SK-N-SH treated with all-trans-retinoic acid at 6 μM for 48 hours (cell line): ENCODE measurements around the gene SCIMP.
"Not testable (repeated sequence)": the region's sequence is repeated elsewhere in the genome, so short reads cannot be mapped to it uniquely, and the experiment has no call there.

Source experiments
- ATAC-seq: fragments of 200-7000 bp; cut with Tn5 transposase; 3 replicates; pipeline ENCODE4 v1.9.1; 2020; ENCODE audit warnings: mild to moderate bottlenecking, moderate library complexity
- ARNTL ChIP-seq: fragments of 450-650 bp; formaldehyde crosslinking; IDR thresholded peaks from 2 replicates; pipeline ENCODE4 v1.5.0; 2020; ENCODE audit warnings: low read depth, mild to moderate bottlenecking, moderate library complexity, borderline replicate concordance
- BACH2 ChIP-seq: fragments of 250-450 bp; sonication (Bioruptor Pico); IDR thresholded peaks from 2 replicates; pipeline ENCODE4 v1.9.0; 2021; ENCODE audit warnings: mild to moderate bottlenecking, borderline replicate concordance
- CREB5 ChIP-seq: fragments of 250-450 bp; sonication (Bioruptor Pico); IDR thresholded peaks from 2 replicates; pipeline ENCODE4 v1.5.1; 2020; ENCODE audit warnings: low read depth, mild to moderate bottlenecking, moderate library complexity
- CSDC2 ChIP-seq: fragments of 250-450 bp; sonication (Bioruptor Pico); IDR thresholded peaks from 2 replicates; pipeline ENCODE4 v1.5.0; 2020; ENCODE audit warnings: mild to moderate bottlenecking, moderate library complexity
- CSRNP3 ChIP-seq: fragments of 250-450 bp; sonication (Bioruptor Pico); IDR thresholded peaks from 2 replicates; pipeline ENCODE4 v1.5.1; 2021; ENCODE audit warnings: mild to moderate bottlenecking, moderate library complexity
- ESRRG ChIP-seq: fragments of 250-450 bp; sonication (Bioruptor Pico); IDR thresholded peaks from 2 replicates; pipeline ENCODE4 v1.6.1; 2021; ENCODE audit warnings: mild to moderate bottlenecking
- GLIS3 ChIP-seq: fragments of 250-450 bp; sonication (Bioruptor Pico); IDR thresholded peaks from 2 replicates; pipeline ENCODE4 v1.5.0; 2020; ENCODE audit warnings: mild to moderate bottlenecking, moderate library complexity
- ISL1 ChIP-seq: fragments of 250-450 bp; sonication (Bioruptor Pico); IDR thresholded peaks from 2 replicates; pipeline ENCODE4 v2.1.2; 2022; ENCODE audit warnings: mild to moderate bottlenecking, moderate library complexity
- OSR1 ChIP-seq: fragments of 250-450 bp; sonication (Bioruptor Pico); IDR thresholded peaks from 2 replicates; pipeline ENCODE4 v1.8.0; 2022; ENCODE audit warnings: moderate library complexity, mild to moderate bottlenecking, inconsistent platforms
- PATZ1 ChIP-seq: fragments of 250-450 bp; sonication (Bioruptor Pico); IDR thresholded peaks from 2 replicates; pipeline ENCODE4 v1.8.0; 2020; ENCODE audit warnings: mild to moderate bottlenecking, moderate library complexity, borderline replicate concordance
- POU6F1 ChIP-seq: fragments of 250-450 bp; sonication (Bioruptor Pico); IDR thresholded peaks from 2 replicates; pipeline ENCODE4 v1.8.0; 2021; ENCODE audit warnings: low read depth, mild to moderate bottlenecking, moderate library complexity, borderline replicate concordance
- PPARA ChIP-seq: fragments of 250-450 bp; sonication (Bioruptor Pico); IDR thresholded peaks from 2 replicates; pipeline ENCODE4 v1.5.0; 2020; ENCODE audit warnings: mild to moderate bottlenecking, borderline replicate concordance
- SNAI2 ChIP-seq: fragments of 250-450 bp; sonication (Bioruptor Pico); IDR thresholded peaks from 2 replicates; pipeline ENCODE4 v1.5.0; 2020; ENCODE audit warnings: mild to moderate bottlenecking, moderate library complexity
- TCF4 ChIP-seq: fragments of 250-450 bp; sonication (Bioruptor Pico); IDR thresholded peaks from 2 replicates; pipeline ENCODE4 v1.8.0; 2021; ENCODE audit warnings: mild to moderate bottlenecking, moderate library complexity, borderline replicate concordance
- TSHZ2 ChIP-seq: fragments of 250-450 bp; sonication (Bioruptor Pico); IDR thresholded peaks from 2 replicates; pipeline ENCODE4 v1.5.0; 2020; ENCODE audit warnings: mild to moderate bottlenecking, moderate library complexity
- ZC3H10 ChIP-seq: fragments of 250-450 bp; sonication (Bioruptor Pico); IDR thresholded peaks from 2 replicates; pipeline ENCODE4 v1.5.1; 2021; ENCODE audit warnings: mild to moderate bottlenecking, moderate library complexity
- ZFP3 ChIP-seq: fragments of 250-450 bp; sonication (Bioruptor Pico); IDR thresholded peaks from 2 replicates; pipeline ENCODE4 v1.5.0; 2020; ENCODE audit warnings: mild to moderate bottlenecking, moderate library complexity
- ZFP30 ChIP-seq: fragments of 450-650 bp; formaldehyde crosslinking; IDR thresholded peaks from 2 replicates; pipeline ENCODE4 v1.5.0; 2022; ENCODE audit warnings: mild to moderate bottlenecking, moderate library complexity
- ZNF70 ChIP-seq: fragments of 450-650 bp; formaldehyde crosslinking; IDR thresholded peaks from 2 replicates; pipeline ENCODE4 v1.5.0; 2020; ENCODE audit warnings: mild to moderate bottlenecking, moderate library complexity

Gene SCIMP

GRCh38 chr17:5241861-5242671 lies 7.4 kb upstream of the SCIMP start:
- TF ChIP-seq CSDC2, result no peak
- no peak for ATAC-seq

- ATAC-seq, result not testable (repeated sequence)
Measured at GRCh38 chr17:5239769-5240168, 5.1 kb upstream of the SCIMP start.

- ATAC-seq, result no peak
- TF ChIP-seq ARNTL (CRISPR knock-in tag) (no peak), SNAI2 (no peak), PATZ1 (CRISPR knock-in tag) (no peak), BACH2 (CRISPR knock-in tag) (no peak), ISL1 (CRISPR knock-in tag) (no peak), ESRRG (CRISPR knock-in tag) (no peak), ZFP3 (no peak), ZNF70 (CRISPR knock-in tag) (no peak), POU6F1 (CRISPR knock-in tag) (no peak), ZFP30 (CRISPR knock-in tag) (no peak), ZC3H10 (CRISPR knock-in tag) (no peak), PPARA (CRISPR knock-in tag) (no peak)
Measured at GRCh38 chr17:5238333-5238732, 3.7 kb upstream of the SCIMP start.

- peak; percentile 89 for ATAC-seq
- TF ChIP-seq BACH2 (CRISPR knock-in tag), result no peak
- no peak for TF ChIP-seq SNAI2
- no peak for TF ChIP-seq GLIS3 (CRISPR knock-in tag)
- TF ChIP-seq ESRRG (CRISPR knock-in tag), result no peak
- TF ChIP-seq TCF4, result no peak
- no peak for TF ChIP-seq PATZ1 (CRISPR knock-in tag)
- no peak for TF ChIP-seq TSHZ2 (CRISPR knock-in tag)
- no peak for TF ChIP-seq ZC3H10 (CRISPR knock-in tag)
- no peak for TF ChIP-seq ZFP30 (CRISPR knock-in tag)
- TF ChIP-seq ZNF70 (CRISPR knock-in tag), result no peak
- no peak for TF ChIP-seq CSRNP3 (CRISPR knock-in tag)
- TF ChIP-seq ZFP3, result no peak
- no peak for TF ChIP-seq ARNTL (CRISPR knock-in tag)
- TF ChIP-seq POU6F1 (CRISPR knock-in tag), result no peak
- TF ChIP-seq PPARA (CRISPR knock-in tag), result no peak
- no peak for TF ChIP-seq CREB5 (CRISPR knock-in tag)
- no peak for TF ChIP-seq CSDC2
- TF ChIP-seq OSR1 (CRISPR knock-in tag), result no peak
- TF ChIP-seq, all 23 proteins: peak for 0
Measured at GRCh38 chr17:5237541-5238016, 2.9 kb upstream of the SCIMP start.
